Putamen (tissue), 1 donor: ENCODE results near the gene CDK13.
"Not testable (repeated sequence)": the region's sequence is repeated elsewhere in the genome, so short reads cannot be mapped to it uniquely, and the experiment has no call there.

ENCODE experiments used
- DNase-seq: peaks from one replicate; pipeline ENCODE4 v3.0.0-alpha.2; 2016; ENCODE audit warnings: low spot score

Gene CDK13

DNA sequence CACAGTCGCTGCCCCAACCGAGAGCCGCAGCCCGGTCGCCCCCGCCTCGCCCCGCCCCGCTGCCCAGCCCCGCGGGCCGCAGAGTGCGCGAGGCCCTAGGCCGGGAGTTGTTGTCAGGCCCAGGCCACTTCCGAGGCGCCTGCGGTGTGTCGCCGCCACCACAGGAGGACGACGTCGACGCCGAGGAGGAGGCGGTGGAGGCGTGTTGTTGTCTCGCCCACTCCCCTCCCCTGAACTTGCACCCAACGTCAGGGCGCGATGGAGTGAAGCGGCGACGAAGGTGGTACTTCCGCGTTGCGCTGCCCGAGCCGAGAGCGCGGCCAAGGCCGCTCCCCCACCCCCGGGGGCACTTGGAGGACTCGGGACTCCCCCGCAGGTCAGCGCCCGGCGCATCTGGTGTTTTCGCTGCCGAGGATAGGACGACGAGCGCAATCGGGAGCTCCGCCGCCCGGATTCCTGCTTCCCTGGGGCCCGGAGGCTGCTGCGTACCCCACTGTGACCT, at the start of gene CDK13:
Gene CDK13 (plus strand): TSS at position 286 of the 502 bp plus-strand sequence. CDS start 386 bp downstream, outside the sequence.
- peak; percentile 71 for DNase-seq

DNA sequence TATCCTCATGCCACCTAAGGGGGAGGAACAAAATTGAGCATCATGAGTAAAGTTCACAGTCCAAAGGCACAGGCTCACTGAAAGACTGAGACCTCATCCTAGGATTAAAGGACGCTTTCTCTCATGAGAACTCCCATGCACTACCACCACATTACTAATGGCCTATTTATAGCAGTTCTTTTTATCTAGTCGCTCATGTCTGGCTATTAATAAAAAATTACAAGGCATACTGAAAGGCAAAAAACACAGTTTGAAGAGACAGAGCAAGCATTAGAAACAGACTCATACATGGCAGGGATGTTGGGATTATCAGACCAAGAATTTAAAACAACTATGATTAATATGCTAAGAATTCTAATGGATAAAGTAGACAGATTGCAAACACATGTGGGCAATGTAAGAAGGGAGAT, 46.0 kb upstream of the CDK13 start:
- no peak for DNase-seq

GRCh38 chr7:39908141-39908540, 41.9 kb upstream of the CDK13 start:
- DNase-seq, result no peak

DNA sequence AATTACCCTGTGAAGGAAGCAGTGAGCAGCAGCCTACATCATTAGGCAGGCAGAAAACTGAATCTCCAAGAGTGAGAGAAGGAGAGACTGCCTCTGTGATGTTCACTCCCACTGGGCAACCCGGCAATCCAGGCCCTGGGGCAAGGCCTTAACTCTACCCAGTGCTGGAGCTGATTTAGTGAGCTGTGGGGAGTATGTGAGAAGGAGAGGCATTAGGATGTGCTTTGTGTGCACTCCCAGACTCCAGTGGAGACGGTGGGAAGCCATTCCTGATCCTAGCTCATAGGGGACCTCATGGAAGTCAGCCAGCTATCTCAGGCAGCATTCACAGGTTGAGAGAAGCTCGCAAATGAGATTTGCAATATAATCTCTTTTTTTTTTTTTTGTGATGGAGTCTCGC, 41.1 kb upstream of the CDK13 start:
- DNase-seq, result no peak

GRCh38 chr7:39909526-39909925, 40.5 kb upstream of the CDK13 start:
- no peak for DNase-seq

- no peak for DNase-seq
Measured at GRCh38 chr7:39910108-39910869, 39.8 kb upstream of the CDK13 start.

GRCh38 chr7:39911167-39911566, 38.9 kb upstream of the CDK13 start:
- no peak for DNase-seq

DNA sequence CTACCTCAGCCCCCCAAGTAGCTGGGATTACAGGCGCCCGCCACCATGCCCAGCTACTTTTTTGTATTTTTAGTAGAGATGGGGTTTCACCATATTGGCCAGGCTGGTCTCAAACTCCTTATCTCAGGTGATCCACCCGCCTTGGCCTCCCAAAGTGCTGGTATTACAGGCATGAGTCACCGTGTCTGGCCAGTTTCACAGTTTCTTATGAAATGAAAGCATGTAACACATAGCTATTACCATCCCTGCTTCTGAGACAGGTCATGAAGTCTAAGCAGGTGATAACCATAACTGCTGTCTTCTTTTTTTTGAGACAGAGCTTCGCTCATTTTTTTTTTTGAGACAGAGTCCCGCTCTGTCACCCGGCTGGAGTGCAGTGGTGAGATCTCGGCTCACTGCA, 34.2 kb upstream of the CDK13 start:
- DNase-seq, result not testable (repeated sequence)

- no peak for DNase-seq
Measured at GRCh38 chr7:39919646-39920045, 30.4 kb upstream of the CDK13 start.

DNA sequence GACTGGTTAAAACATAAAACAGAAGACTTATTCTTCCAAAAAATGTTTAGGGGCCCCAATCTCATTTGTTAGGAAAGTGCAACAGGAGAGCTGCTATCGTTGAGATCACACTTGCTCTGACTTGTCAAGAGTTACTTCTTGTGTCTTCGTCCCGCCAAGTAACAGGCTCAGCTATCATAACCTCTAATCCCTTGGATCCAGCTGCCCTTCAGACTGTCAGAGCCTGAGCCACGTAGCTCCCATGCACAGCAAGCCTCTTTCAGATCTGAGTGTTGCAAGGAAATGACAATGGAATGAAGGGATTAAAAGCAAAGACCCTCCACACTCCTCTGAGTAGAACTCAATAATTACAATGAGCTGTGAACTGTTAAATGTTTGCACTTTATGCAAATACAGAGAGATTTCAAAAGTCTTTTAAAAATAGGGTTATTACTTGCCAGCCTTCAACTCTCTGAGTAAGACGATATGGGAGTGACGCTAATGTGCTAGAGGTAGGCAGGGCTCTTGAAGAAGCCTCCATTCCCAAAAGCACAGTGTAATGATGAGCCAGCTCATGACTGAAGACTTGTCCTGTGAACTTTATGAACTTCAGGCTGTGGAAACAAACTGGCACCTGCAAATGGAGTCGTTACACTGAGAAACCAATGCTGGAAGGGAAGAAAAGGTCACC, 28.4 kb upstream of the CDK13 start:
- DNase-seq, result no peak

DNA sequence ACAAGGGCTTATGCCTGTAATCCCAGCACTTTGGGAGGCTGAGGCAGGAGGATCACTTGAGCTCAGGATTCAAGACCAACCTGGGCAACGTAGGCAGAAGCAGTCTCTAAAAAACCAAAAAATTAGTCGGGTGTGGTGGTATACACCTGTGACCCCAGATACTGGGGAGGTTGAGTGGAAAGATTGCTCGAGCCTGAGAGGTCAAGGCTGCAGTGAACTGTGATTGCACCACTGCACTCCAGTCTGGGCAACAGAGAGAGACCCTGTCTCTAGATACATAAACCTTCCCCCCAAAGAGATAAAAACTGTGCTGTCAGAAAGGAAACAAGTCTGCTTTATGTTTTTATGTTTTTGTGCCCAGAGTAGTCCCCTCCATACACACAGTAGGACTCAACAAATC, 27.5 kb upstream of the CDK13 start:
- no peak for DNase-seq

- DNase-seq, result no peak
Measured at GRCh38 chr7:39923091-39923490, 27.0 kb upstream of the CDK13 start.

DNA sequence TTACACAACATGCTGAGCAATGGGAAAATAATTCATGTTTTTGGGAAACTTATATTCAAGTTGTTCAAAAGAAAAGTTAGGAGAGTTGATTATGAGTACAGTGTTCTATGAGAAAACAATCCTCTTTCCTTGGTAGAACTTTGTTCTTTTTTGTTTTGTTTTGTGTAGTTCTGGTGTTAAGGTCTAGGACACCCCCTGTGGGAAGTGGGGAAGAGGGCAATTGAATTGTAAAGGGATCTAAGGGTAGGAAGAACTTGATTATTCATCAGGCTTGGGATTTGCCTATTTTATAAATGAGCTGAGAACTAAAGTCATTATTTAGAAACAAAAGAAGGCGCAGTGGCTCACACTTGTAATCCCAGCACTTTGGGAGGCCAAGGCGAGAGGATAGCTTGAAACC, 25.9 kb upstream of the CDK13 start:
- no peak for DNase-seq

DNA sequence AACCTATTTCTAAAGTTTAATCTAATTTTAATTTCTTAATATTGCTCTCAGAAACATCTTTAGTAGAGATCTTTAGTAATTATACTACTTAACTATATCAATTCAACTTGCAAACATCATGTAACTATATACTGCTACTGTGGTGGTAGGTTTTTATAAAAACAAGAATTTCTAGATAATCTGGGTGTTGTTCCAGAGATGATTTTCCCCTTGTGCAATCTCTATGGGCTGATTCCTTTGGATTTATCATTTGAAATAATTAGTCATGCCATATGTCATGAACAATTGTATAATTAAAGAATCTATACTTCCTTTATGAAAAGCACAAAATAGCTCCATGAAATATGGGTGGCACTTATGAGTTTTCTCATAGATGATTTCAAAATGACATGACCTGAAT, 23.9 kb upstream of the CDK13 start:
- DNase-seq, result no peak

DNA sequence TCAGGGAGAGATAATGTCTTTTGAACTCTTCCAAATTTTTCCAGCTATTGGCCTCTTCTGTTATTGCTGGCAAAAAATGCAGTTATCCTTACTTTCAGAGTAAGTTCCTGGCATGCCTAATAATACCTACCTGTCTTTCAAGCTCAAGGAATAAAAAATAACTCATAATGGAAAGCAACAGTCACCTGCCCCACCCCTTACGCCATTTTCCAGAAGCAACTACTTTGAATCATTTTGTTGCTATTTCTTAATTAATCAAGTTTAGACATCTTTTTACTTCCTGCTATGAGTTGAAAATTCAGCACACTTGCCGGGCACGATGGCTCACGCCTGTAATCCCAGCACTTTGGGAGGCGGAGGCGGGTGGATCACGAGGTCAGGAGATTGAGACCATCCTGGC, 23.0 kb upstream of the CDK13 start:
- no peak for DNase-seq

GRCh38 chr7:39934132-39934531, 15.9 kb upstream of the CDK13 start:
- DNase-seq, result no peak

GRCh38 chr7:39936761-39937160, 13.3 kb upstream of the CDK13 start:
- no peak for DNase-seq

DNA sequence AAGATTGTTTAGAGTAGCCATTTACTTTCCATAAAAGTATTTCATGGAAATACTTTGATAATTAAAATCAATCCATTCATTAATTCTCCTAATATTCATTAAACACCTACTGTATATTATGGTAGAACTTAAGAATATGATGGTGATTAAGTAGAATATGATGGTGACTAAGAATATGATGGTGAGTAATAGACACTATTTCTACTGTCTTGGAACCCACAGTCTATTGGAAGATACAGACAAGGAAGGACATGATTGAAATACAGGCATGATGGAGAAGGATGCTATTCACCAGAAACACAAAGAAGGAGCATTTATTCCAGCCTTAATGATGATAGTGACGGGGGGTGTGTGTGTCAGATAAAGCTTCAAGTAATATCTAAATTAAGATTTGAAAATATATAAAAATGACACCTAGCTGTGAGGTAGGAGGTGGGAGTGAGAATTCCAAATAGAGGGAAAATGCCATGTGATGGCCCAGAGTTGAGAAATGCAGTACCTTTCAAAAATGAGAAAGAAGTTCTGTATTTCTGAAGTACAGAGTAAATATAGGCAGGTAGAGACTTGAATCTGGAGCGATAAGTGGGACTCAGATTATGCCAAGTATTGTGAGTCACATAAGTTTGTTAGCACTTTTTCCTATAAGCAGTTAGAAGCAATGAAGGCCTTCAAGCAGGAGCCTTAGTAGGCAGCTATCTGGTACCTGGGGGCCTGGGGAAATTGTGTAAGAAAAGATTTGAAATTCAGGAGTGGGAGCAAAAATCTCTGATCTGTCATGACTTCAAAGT, 12.5 kb upstream of the CDK13 start:
- DNase-seq, result no peak

DNA sequence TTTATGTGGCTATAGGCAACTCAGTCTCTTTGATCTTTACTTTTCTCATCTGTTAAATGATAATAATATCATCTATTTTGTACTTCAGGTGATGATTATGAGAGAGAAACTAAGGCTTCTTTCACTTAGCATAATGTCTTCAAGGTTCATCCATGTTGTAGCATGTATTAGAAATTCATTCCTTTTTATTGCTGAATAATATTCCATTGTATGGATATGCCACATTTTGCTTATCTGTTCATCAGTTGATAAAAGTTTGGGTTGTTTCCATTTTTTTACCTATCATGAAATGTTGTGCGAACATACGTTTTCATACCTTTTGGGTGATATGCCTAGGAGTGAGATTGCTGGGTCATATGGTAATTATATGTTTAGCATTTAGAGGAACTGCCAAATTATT, 7.2 kb upstream of the CDK13 start:
- DNase-seq, result no peak

- DNase-seq, result no peak
Measured at GRCh38 chr7:39946693-39947092, 3.4 kb upstream of the CDK13 start.

DNA sequence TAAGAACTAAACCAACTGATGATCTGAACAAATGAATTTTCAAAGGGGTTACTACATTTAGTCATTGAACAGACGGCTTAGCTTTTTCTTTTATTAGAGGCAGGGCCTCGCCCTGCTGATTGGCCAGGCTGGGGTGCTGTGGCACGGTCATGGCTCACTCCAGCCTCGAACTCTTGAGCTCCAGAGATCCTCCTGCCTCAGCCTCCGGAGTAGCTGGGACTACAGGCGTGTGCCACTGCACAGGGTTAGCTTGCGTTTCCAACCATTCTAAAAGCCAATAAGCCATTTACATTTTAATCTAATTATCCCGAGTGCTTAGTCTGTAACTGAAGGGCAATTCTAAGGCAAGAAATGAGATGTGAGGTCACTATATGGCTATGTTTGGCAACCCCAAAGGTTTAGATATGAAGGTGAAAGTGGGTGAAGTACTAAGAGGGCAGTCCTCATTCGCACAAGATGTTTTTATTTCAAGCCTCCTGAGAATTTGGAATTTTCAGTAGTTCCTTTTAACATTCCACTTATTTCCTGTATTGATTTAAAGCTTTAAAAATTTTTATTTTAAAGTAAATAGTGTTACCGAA, 1.6 kb upstream of the CDK13 start:
- no peak for DNase-seq
